Stimulated activated CD8-positive, alpha-beta memory T cell treated with anti-CD3 and anti-CD28 coated beads, Interleukin-7, amount 100 ng/mL, for 24 hours (primary cell): Measurements from ENCODE around the gene PRKAA1.

Experiments
- DNase-seq: peaks from one replicate; pipeline ENCODE4 v3.0.0-alpha.2; 2020; ENCODE audit warnings: low read depth

PRKAA1 gene

DNA sequence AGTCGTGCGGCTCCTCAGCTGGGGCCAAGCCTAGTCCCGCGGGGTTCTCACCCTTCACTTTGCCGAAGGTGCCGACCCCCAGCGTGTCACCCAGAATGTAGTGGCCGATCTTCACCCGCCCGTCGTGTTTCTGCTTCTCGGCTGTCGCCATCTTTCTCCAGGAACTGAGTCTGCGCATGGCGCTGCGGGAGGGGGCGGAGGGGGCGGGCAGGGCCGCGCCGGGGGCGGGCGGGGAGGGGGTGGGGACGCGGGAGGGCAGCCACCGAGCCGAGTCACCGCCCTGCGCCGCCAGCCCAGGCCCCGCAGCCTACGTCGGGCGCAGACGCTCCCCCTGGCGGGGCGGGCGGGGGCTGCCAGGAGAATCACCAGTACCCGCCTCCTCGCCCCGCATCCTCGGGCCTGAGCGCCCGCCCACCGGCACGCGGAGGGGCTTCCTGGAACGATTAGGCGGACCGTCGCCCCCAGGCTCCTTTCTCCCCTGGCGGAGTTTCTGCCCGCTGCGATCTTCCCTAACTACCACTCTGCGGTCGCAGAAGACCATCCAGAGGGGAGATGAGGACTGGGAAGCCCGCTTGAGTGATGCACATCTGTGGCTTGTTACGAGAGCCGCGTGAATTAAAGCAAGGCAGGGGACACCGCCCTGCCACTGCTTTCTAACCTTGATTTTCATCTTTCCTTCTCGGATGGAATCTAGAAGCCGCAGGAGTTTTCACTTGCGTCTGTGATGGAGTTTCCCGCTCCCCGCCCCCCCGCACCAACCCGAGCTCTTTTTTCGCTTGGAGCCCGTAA, at the start of gene PRKAA1:
Gene PRKAA1, minus strand, starts transcription at position 363 of the 789 bp plus-strand sequence. Its CDS starts 185 bp downstream, at position 178.
- DNase-seq = peak; percentile 69

DNA sequence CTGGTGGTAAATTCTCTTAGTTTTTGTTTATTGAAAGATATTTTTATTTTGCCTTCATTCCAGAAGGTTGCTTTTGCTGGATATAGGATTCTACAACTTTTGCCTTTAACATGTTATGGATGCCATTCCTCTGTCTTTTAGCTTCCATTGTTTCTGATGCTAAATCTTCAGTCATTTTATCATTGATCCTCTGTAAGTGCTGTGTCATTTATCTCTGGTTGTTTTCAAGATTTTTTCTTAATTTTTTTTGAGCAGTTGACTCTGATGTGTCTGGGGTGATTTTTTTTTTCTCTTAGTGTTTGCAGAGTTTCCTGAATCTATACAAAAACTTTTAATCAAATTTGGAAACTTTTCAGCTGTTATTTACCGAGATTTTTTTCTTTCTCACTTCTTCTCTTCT, 49.4 kb upstream of the PRKAA1 start:
- no peak for DNase-seq

DNA sequence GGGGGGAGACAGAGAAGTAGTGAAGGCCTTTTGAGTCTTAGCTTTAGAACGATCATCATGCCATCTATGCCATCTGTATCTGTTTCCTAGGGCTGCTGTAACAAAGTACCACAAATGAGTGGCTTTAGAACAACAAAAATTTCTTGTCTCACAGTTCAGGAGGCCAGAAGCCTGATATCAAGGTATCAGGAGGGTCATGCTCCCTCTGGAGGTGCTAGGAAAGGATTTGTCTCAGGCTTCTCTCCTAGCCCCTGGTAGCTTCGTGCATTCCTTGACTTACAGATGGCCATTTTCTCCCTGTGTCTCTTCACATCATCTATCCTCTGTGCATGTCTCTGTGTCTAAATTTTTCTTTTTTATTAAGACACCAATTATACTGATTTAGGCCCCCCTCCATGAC, 48.2 kb upstream of the PRKAA1 start:
- DNase-seq = no peak

DNA sequence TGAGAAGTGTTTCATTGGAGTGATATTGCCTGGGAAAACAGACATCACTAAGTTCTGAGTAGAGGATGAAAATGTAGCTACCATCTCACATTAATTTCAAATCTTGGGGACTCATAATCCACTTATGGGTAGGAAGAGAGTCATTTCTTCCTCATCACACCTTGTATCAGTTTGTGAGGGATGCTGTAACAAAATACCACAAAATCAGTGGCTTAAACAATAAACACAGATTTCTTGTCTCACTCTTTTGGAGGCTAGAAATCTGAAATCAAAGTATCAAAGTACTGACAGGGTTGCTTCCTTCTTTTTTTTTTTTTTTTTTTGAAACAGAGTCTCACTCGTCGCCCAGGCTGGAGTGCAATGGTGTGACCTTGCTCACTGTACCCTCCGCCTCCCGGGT, 46.4 kb upstream of the PRKAA1 start:
- DNase-seq = no peak

DNA sequence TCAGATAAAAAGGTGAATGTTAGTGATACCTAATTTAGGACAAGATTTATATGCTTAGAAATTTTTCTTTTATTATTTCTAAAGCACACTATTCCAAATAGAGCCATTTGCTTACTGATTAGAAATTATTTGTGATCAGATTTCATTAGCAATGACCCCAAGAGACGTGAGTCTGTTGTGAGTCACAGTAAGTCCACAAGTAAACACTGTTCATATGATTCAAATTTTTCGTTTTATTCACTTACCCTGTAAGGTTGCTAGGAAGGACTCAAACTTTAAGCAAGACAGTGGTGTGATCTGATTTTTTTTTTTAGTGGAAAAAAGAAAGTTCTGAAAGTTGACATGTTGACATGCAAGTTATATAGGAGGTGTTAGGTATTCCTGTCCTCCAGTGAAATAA, 44.2 kb upstream of the PRKAA1 start:
- no peak for DNase-seq

DNA sequence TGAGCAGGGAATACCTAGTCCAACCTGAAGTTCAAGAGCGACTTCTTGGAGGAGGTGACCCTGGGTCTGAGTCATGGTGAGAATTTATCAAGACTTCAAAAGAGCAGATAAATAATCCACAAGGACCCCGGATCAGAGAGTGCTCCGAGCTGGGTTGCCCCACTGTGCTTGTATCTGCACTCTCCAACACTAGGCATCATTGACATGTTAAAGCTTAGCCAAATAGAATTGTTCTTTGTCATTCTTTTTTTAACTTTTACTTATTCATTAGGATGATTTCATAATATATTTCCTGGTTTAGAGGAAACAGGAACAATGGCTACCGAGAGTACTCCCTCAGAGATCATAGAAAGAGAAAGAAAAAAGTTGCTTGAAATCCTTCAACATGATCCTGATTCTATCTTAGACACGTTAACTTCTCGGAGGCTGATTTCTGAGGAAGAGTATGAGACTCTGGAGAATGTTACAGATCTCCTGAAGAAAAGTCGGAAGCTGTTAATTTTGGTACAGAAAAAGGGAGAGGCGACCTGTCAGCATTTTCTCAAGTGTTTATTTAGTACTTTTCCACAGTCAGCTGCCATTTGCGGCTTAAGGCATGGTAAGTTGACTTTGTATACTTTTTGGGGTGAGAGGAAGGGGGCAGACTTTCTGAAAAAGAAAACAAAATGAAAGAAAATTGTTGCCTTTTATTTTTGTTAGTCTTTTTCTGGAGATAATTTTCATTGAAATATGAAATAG, 43.1 kb upstream of the PRKAA1 start, which contains the start of gene CARD6:
Gene CARD6, plus strand, starts transcription at position 300 of the 738 bp plus-strand sequence. Its CDS starts 16 bp downstream, at position 316.
- DNase-seq = no peak

DNA sequence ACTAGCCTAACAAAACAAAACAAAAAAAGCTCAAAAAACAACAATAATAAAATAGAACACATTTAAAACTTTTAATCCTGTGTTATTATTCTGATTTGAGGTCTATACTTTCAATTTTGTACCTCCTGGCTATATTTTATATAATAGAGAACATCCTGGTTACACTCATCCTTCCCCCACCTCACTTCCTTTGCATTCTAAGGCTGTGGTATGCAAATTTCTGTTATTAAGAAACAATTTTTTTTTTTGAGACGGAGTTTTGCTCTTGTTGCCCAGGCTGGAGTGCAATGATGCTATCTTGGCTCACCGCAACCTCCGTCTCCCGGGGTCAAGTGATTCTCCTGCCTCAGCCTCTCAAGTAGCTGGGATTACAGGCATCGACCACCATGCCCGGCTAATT, 39.9 kb upstream of the PRKAA1 start:
- no peak for DNase-seq

DNA sequence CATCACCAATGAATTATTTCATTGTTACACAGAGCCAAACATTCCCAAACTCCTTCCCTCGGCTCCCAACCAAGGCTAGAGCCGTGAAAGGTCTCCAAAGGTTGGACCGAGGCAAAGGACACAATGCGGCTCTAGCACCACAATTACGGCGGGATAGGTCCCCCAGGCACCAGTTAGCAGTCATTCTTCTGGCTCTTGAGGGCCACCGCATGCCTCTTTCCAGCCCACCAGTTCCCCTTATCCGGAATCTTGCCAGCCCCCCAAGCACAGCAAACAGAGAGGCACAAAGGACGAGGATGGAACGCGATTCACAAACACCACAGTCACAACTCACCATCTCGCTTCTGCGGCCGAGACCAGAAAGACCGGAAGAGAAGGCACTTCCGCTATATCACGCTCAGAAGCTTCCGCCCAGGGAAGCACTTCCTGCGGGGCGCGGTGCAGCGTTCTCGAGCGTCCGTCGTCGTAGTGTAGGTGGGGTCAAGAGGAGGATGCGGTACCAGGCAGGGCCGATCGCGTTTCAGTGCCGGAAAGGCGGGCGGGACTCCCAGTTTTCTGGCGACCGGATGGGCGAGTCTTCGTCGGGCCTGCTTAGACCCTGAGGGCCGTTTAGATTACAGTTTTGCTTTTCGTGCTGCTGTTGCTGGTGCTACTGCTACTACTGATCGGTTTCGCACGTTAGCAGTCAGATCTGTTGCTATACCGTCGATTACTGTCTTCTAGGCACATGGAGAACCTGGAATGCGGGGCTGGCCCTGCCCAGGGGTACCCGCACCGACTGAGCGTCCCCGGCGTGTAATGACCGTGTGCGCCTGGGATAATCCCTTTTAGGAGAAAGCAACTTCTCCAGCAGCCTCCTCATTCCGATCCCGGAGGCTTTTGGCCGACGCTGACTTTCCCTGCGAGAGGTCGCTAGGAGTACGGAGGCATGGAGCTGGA, 36.9 kb upstream of the PRKAA1 start, which contains the start of gene RPL37:
Gene RPL37, minus strand, starts transcription at position 374 of the 939 bp plus-strand sequence. Its CDS starts 37 bp downstream, at position 337.
- peak; percentile 81 for DNase-seq

DNA sequence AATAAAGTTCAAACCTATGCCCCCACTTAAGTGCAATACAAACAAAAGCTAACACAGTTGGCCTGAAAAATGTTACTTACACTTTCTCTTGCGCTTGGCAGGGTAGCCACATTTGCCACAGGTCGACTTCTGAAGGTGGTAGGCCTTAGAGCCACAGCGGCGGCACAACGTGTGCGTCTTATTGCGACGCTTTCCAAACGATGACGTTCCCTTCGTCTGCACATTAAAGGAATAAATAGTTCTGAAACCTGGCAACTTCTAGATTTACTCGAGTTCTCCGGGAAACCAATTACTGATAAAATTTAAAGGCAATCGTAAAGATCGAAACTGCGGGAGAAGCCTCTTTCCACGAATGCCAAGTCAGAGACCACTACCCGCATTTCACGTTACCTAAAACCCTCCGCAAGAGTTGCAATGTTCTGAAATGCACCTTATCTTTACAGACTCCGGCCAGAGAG, 36.2 kb upstream of the PRKAA1 start:
- no peak for DNase-seq

DNA sequence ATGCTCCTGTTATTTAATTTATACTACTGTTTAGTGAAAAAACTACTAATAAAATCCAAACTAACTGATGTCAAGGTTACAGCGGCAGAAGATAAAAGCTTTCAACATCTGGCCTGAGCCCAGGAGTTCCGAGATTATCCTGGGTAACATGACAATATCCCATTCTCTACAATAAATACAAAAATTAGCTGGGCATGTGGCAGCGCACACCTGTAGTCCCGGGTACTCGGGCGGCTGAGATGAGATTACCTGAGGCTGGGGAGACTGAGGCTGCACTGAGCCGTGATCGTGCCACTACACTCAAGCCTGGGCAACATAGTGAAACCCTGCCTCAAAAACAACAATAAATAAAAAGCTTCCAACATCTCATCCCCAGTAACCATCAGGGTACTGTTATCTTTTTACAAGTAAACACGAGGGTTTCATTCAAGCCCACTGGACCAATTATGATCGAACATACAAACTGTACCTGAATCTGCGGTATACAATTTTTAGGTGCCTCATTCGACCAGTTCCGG, 35.6 kb upstream of the PRKAA1 start:
- DNase-seq = no peak

DNA sequence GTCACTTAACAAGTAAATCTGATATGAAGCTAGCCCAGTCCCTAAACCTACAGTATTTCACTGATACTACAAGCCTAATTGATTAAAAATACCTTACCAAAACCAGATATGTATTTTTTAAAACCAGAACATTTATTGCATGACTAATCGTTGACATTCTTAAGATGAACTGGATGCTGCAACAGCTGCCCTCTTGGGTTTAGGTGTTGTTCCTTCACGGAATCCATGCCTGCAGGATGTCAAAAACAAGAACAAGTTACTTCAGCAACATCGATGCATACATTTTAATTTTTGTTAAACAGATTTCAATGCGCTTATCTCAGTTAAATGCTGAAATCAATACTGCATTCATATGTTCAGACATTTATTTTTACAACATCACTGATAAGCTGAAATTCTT, 34.2 kb upstream of the PRKAA1 start:
- DNase-seq = no peak

DNA sequence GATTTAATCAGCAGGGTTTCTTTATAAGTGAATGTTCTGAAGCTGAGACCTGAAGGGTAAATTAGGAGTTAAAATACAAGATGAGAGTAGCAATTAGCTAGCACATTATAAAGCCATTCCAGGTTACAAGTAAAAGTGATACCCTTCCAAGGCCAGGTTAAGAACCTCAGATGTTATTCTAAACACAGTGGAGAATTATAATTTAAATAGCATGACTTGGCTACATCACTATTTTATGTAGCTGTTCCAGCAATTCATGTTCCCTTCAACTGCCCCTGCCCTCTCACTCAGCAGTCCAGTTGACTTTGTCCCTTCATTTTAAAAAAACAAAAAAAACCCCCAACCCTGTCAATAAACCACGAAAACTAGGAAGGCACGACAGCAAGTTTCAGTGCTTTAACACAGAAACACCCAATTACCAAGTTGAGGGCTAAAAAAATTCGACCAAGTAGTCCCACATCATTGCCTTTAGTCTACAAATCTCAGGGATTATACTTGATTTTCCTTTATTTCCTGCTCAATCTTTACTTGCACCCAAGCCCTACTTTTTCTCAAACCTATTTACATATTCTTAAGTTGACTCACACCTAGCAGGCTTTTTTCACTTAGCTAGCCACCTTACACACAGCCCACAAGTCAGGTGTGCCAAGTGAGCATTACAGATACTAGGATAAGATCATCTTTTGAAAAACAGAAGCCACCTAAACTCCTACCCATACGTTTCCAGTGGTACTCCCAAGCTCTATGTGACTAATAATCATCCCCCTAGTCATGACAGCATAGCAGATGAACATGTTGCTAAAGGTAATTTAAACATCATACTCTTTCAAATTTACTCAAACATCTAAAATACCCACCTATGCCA, 33.4 kb upstream of the PRKAA1 start:
- DNase-seq = no peak

DNA sequence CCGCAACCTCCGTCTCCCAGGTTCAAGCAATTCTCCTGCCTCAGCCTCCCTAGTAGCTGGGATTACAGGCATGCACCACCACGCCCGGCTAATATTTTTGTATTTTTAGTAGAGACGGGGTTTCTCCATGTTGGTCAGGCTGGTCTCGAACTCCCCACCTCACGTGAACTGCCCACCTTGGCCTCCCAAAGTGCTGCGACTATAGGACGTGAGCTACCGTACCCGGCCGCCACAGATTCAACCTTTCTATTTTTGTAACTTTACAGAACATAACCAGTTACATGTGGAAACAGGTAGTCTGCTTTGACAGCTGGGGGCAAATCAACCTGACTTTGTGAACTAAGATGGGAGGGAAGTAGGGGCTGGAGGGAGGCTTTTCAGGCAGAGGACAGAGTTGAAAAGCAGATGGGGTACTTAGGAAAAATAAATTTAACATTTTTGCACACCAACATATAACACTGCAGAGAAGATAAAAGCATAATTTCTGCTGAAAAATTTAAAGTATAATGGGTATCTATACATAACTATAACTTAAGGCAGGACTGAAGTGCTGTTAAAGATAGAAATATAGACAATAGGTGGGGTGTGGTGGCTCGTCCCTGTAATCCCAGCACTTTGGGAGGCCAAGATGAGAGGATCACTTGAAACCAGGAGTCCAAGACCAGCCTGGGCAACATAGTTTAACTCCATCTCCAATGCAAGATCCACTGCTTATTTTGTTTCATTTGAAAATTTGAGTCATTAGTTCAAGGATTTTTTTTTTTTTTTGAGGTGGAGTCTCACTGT, 31.8 kb upstream of the PRKAA1 start:
- no peak for DNase-seq

DNA sequence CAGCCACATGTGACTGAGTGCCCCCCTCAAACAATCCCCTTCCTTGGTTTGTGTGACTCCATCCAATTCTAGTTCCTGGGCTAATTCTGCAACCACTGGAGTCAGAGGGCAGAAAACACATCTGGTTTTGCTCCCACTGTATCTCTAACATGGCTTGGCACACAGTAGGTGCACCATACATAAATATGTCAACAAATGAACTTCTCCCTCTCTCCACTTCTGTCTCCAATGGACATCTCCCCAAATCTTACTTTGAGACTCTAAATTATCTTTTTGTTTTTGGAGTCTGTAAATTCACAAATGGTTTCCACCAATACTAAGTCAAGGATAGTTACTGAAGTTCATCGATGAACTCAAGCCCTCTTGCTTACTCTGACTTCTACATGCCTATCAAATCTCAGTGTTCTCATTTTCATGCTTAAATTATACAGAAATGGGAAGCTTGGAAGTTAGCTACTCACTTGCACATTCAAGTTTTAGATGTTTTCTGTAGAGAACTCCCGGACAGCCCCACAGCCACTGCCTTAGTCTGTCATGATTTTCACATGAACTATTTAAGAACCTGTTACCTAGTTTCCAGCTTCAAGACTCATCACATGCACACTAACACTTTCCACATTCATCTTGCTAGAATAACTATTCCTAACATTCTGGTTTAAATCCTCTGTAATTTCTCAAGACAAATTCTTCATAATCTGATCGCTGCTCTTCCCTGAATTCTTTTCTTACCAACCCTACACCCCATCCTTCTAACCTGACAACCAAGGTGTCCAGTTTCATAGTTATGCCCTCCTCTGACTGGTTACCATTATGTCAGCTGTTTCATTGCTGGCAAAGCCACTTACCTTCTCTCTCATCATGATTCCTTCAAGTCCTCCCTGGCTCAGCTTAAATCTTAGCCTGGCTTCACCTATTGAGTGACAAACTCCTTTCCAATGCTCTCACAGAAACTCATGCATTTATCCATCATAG, 30.8 kb upstream of the PRKAA1 start:
- DNase-seq = no peak

DNA sequence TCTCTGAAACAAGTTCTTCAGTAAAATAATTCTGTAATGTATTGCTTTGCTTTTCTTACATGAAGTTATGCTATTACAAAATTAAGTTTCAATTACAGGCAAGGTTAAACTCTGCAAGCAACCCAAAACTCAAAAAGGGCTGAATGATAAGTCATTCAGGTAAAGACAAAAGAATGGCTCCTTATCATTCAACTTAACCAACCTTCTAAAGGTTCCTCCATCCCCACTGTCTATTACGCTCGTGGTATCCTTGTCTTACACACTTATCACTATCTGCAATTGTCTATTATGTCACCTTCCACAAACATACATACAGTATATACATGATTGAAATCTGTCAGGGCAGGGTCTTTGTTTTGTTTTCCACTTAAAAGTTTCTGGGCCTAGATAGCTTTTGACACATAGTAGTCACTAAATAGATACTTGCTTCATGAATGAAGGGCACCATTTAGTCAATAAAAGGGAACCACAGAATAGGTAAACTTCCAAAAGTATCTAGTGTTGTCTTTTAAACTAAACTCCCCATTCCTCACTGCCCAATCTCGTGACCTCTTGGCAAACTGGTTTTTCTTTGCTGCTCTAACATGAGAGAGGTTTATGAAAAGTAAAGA, 30.0 kb upstream of the PRKAA1 start:
- DNase-seq = no peak

DNA sequence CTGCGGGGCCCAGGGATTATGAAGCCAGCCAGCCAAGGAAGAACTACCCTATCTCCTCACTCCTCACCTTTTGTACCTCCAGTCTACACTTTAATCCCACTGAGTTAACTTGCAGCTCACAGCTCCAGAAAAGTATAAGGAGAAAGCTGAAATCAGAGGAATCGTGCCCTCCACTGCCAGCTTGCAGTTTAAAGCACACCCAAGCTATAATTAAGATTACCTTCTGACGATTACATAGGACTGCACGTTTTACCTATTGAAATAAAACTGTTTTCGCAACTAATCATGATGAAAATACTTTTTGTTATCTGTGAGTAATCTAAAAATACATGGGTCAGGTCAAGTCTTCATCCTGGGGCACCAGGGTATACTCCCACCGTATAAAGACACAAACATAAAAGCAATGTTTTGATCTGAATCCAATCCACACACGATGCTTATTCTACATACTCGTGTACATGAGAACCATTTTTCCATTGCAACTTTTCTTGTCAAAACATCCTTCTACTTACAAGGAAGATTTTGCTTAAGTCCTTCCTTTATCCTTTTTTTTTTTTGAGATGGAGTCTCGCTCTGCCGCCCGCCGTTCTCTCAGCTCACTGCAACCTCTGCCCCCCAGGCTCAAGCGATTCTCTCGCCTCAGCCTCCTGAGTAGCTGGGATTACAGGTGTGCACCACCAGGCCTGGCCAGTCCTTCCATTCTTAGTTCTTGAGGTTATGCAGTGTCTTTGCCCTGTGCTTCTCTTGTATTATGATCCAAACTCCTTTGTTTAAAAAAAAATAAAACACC, 29.2 kb upstream of the PRKAA1 start:
- no peak for DNase-seq

DNA sequence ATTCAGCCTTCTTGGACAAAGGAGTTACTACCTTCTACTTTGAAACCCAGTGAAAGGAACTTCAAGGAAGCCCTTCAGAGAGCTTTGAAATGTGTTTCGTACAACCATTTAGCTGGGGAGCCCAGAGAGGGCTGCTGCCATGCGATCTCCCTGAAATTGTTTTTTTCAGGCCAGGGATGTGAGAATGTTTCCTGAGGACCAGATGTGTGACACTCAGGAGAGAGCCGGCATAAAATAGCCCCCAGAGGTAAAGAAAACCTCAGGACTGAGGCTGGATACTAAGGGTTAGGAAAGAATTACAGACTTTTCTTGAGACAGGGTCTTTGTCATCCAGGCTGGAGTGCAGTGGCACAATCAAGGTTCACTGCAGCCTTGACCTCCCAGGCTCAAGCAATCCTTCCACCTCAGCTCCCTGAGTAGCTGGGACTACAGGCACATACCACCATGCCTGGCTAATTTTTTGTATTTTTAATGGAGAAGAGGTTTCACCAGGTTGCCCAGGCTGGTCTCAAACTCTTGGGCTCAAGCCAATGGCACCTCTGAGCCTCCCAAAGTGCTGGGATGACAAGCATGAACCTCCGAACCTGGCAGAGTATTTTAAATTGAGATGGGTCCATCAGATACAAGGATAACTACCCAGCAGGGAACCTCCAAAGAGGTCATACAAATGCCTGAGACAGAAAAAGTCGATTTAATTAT, 28.5 kb upstream of the PRKAA1 start:
- DNase-seq = no peak
